Posterior vena cava (tissue), 2 donors: ENCODE data around the gene KEAP1. TPM values are rescaled to one million over a fixed set of nuclear protein-coding genes. Genes with fewer than 3 reads are reported as not detected.
A peak's percentile ranks its signal among the peaks of the same experiment; 100 is the strongest.
"Not testable (repeated sequence)": the region's sequence is repeated elsewhere in the genome, so short reads cannot be mapped to it uniquely, and the experiment has no call there.

ENCODE experiments used
- DNase-seq: peaks from one replicate; pipeline ENCODE4 v3.0.0-alpha.2; 2020; ENCODE audit warnings: low spot score
- intact Hi-C, 2 donors: fragments of 100-400 bp; cut with DNase I; formaldehyde crosslinking; loops; one replicate each; pipeline versions ENCODE4 v1.14.1 to v1.14.2; 2022 to 2023
- total RNA-seq, 2 donors: library from RNA; stranded (reverse); fragmentation: NEBNext Ultra II Directional; extraction: Animal tissue kit (Norgen Biotek cat#: 25700); gene quantifications; one replicate each; pipeline ENCODE4 v1.2.1, GENCODE V29; 2021
- donor health status: DM: yes; HTN: yes; CAD: no.
- donor health status: DM: yes; HTN: yes; CAD: no.

Gene KEAP1
- total RNA-seq, 2 donors from 2014 or later, result 37.4 to 48.1 TPM

DNA sequence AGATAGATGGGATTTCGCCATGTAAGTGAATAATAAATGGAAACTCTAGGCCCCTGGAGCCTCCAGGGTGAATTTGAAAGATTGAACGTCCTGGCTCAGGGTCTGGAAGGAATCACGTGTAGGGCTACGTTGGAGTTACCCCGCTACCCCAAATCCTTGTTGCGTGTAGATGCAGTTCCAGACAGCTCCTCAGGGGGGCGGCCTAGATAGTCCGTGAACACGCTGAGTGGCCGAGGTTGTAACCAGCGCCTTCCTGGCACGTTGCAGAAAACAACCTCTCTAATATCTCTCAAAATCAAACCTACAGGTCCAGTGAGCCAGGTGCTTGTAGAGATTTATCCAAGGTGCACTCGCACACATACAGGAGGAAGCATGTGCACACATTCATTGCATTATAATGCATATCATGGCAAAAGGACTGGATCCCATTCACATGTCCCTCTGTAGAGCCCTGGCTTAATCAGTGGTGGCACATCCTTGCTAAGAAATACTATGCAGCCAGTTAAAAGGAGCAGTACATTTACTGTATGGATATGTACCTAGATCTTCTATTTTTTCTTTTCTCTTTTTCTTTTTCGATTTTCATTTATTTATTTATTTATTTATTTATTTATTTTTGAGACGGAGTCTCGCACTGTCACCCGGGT lies 2.5 kb upstream of the KEAP1 start:
- DNase-seq, result peak; percentile 92
- intact Hi-C loops, result no loop called here

DNA sequence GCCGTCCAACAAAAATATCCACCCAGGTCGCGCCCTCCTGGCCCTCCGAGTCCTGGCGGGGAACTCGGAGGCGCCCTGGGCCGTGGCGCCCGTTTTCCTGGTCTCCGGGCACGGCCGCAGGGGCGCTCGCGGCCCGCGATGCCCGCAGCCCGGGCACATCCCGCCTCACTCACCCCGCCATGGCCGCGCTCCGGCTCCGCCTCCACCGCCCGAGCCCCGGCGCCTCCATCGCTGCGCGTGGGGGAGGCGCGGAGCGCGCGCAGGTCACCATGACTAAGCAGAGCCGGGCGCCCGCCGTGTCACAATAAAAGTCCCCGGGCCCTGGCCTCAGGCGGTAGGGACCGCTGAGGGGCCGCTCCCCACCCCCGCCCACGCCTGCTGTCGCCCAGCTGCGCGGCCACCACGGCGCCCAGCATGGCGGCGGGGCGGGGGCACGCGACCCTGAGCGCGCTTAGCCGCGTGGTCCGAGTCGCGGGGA lies 593 bp downstream of the KEAP1 start:
- DNase-seq, result peak; percentile 98
- intact Hi-C loops, result no loop called here

DNA sequence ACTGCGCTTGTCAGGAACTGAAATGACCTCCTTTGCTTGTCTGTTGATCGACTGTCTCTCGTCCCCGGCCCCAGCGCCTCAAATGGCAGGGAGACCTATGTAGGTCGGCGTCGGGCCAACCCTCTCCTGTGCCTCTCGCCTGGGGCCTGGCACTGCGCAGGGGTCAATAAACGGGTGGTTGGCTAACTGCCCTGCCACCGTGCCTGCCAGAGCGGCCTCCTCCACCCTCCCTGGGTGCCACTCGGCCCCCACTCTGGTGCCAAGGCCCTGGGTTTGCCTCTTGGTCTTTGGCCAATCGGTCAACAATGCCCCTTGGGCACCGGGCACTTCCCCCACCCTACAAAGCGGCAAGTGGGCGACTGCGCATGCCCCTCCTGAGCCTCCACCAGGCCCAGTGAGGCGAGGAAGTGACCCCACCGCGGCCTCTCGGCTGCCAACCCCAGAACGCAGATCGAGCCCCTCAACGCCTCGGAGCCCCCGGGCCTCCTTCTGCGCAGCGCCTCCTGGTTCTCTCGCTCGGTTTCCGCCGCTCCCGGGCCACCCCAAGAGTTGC lies 1.1 kb downstream of the KEAP1 start:
- peak; percentile 85 for DNase-seq
- intact Hi-C loops, result no loop called here

DNA sequence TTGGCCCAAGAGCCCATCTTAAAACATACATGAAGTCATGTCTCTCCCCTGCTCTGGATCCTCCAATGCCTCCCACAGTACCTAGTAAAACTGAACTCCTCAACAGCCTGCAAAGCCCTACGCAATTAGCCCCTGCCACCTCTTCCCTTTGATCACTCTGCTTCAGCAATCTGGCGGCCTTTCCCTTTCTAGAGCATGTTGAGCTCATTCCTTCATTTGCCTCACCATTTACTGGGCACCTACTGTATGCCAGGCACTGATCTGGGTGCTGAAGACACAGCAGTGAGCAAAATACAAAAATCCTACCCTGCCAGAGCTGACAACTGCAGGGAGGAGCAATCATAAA lies 2.9 kb downstream of the KEAP1 start:
- intact Hi-C loops, result no loop called here
- DNase-seq, result no peak

DNA sequence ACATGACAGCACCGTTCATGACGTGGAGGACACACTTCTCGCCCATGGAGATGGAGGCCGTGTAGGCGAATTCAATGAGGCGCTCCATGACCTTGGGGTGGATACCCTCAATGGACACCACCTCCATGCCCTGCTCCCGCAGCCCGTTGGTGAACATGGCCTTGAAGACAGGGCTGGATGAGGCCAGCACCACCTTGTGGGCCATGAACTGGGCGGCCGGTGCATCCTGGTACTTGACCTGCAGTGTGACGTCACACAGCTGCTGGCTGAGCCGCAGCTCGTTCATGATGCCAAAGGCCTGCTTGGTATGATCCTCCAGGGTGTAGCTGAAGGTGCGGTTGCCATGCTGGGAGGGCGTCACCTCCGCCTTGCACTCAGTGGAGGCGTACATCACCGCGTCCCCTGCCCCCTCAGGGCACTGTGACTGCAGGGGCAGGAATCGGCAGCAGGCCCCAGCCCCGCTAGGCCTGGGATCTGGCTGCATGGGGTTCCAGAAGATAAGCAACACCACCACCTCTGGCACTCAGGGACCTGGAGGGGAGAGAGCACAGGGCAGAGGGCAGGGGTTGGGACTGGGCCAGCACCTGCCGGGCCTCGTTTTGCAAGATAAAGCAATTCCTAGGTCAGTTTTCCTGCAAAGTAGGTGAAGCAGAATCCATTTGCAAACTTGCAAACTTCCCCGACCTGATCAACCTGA lies 3.5 kb downstream of the KEAP1 start:
- no peak for DNase-seq
- intact Hi-C loops, result no loop called here

DNA sequence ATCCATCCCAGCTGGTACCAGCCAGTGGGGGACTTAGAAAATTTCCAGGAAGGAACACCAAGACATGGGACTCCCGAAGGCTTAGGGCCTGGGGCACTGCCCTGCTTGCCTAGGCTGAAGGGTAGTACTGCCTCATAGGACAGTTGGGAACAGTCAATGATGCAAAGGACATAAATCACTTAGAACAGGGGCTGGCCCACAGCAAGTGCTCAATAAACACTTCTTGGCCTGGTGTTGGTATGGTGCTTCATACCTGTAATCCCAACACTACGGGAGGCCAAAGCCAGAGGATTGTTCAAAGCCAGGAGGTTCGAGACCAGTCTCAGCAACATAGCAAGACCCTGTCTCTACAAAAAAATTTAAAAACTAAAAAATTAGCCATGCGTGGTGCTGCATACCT lies 5.8 kb downstream of the KEAP1 start:
- intact Hi-C loops, result no loop called here
- no peak for DNase-seq

DNA sequence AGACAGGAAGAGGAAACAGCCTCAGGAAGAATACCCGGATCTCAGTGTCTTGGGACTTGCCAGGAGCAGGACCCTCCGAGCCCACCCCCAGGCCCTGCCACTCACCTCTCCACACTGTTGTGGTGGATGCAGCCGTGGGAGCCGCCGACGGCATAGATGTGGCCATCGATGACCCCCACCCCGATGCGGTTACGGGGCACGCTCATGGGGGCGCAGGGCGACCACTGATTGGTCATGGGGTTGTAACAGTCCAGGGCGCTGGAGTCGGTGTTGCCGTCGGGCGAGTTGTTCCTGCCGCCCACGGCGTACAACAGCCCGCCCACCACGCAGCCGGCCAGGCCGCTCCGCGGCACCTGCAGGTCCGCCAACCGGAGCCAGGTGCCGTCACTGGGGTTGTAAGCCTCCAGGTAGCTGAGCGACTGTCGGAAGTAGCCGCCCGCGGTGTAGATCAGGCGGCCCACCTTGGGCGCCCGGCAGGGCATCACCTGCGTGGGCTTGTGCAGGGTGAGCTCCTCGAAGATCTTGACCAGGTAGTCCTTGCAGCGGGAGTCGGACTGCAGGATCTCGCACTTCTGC lies 11.6 kb downstream of the KEAP1 start:
- intact Hi-C loops, result no loop called here
- DNase-seq, result no peak

DNA sequence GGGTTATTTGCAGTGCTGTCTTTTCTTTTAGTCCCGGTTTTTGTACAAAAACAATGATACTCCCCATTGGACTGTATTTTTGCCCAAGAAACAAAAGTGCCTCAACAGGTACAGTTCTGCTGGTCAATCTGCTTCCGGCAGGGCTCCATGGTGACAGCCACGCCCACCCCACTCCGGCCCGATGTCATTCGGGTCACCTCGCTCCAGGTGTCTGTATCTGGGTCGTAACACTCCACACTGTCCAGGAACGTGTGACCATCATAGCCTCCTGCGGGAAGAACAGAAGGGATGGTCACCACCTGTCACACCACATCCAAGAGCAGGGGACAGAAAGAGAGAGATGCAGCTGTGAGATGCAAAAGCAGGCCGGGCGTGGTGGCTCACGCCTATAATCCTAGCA lies 16.6 kb downstream of the KEAP1 start:
- DNase-seq, result no peak
- intact Hi-C loops, result no loop called here

DNA sequence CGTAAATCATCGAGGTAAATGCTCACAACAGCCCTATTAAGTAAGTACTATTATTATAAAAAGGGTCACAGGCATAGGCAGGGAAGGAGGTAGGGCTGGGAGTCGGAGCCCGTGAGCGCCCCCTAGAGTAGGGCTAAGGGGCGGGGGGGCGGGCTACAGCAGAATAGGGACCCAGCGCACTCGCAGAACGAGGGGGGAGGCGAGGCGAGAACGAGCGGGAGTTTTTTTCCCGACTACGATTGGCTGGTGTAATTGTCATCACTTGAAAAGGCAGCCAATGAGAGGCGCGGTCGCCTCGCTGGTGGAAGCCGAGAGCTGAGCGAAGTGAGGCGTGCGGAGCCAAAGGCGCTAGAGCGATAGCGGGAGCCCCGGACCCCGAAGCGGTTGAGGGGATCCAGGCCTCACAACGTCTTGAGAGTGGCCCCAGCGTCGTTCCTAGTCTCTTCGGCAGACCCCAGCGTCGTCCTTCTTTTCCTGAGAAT lies 24.2 kb downstream of the KEAP1 start:
- DNase-seq, result peak; percentile 96
- intact Hi-C loops, result no loop called here

DNA sequence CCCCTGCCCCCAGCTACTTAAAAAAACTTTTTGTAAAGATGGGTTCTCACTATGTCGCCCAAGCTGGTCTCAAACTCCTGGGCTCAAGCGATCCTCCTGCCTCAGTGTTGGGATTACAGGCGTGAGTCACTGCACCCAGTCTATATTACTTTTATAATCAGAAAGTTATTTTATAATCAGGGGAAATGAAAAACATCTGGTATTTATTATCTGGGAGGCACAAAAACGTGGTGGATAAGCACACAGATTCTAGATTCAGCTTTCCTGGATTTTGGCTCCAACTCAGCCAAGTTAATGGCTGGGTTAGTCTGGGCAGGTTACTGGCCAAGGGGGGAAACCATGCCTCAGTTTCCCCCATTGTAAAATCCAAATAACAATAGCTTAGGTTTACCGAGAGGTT lies 24.7 kb downstream of the KEAP1 start:
- no peak for DNase-seq
- intact Hi-C loops, result no loop called here

DNA sequence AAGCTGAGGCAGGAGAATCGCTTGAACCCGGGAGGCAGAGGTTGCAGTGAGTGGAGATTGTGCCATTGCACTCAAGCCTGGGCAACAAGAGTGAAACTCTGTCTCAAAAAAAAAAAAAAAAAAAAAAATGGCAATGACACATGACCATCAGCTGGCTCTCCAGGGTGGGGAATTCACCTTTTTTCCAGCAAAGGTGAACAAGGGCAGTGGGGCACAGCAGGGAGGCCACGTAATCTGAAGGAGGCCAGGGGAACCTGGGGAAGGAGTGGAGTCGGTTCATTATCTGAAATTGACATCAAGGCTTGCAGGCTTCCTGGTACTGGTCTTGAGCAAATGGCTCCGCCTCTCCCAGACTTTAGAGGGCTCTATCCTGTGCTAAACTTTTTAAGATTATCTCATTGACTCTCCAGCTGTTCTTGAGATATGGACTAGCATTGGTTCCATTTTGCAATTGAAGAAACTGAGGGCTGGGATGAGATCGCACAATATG lies 28.1 kb downstream of the KEAP1 start:
- intact Hi-C loops, result loop anchor here in 1 of 2 donors (5.0 kb wide), 1 partner anchor 782 kb away; no protein-coding TSS in a partner anchor
- no peak for DNase-seq

DNA sequence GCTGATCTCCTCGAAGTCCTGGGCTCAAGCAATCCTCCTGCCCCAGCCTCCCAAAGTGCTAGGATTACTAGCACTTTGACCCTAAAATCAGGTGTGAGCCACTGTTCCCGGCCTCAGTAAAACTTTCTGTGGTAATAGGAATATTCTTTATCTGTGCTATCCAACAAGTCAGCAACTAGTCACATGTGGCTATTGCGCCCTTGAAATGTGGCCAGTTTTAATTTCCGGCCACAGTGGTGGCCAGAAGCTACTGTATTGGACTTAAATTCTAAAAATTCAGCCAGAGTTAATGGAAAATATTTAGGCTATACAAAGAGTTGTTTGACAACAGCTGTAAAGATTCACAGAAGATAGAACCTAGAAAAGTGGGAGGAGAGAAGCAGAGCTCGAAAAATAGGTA lies 30.0 kb downstream of the KEAP1 start:
- intact Hi-C loops, result loop anchor here in 1 of 2 donors (5.0 kb wide), 1 partner anchor 784 kb away; no protein-coding TSS in a partner anchor
- no peak for DNase-seq

DNA sequence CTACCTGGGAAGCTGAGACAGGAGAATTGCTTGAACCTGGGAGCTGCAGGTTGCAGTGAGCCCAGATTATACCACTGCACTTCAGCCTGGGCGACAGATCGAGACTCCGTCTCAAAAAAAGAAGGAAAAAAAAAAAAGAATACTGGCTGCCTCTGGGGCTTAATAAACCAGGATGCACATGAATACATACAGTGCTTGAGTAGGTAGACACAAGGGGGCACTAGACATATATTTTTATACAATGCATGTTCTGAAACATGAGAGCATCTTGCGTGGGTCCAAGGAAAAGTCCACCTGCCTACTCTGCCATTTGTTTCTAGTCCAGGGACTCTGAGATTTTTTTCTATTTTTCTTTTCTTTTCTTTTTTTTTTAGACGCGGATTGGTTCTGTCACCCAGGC lies 31.2 kb downstream of the KEAP1 start:
- DNase-seq, result no peak
- intact Hi-C loops, result loop anchor here in 1 of 2 donors (5.0 kb wide), 1 partner anchor 785 kb away; no protein-coding TSS in a partner anchor

DNA sequence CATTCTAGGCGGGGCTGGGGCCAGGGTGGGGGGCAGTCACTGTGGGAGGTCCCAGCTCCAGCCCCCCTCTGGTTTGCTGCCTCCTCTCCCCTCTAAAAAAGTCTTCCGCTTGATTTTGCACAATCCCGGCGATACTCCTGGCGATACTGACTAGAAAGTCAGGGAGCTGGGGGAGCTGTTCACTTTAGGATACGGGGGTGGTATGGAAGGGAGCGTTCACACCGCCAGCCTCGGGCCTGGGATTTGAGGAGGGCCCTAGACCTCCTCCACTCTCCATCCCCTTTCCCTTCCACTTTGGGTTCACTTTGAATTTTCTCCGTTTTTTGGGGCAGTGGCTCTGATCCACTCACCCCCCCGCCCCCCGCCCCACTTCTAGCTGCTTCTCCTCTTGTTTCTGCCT lies 35.0 kb downstream of the KEAP1 start:
- no peak for DNase-seq
- intact Hi-C loops, result no loop called here

DNA sequence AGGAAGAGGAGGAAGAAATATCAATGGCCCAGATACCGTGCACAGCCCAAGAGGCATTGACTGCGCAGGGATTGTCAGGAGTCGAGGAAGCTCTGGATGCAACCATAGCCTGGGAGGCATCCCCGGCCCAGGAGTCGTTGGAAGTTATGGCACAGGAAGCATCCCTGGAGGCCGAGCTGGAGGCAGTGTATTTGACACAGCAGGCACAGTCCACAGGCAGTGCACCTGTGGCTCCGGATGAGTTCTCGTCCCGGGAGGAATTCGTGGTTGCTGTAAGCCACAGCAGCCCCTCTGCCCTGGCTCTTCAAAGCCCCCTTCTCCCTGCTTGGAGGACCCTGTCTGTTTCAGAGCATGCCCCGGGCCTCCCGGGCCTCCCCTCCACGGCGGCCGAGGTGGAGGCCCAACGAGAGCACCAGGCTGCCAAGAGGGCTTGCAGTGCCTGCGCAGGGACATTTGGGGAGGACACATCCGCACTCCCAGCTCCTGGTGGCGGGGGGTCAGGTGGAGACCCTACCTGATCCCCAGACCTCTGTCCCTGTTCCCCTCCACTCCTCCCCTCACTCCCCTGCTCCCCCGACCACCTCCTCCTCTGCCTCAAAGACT lies 36.0 kb downstream of the KEAP1 start:
- DNase-seq, result no peak
- intact Hi-C loops, result no loop called here

DNA sequence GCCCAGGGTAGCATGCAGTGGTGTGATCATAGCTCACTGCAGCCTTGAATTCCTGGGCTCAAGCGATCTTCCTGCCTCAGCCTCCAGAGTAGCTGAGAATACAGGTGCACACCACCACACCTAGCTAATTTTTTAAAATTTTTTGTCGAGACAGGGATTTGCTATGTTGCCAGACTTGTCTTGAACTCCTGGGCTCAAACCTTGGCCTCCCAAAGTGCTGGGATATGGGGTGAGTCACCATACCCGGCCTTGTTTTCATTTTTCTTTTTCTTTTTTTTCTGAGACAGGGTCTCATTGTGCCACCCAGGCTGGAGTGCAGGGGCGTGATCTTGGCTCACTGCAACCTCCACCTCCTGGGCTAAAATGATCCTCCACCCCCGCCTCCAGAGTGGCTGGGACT lies 38.7 kb downstream of the KEAP1 start:
- intact Hi-C loops, result no loop called here
- no peak for DNase-seq

DNA sequence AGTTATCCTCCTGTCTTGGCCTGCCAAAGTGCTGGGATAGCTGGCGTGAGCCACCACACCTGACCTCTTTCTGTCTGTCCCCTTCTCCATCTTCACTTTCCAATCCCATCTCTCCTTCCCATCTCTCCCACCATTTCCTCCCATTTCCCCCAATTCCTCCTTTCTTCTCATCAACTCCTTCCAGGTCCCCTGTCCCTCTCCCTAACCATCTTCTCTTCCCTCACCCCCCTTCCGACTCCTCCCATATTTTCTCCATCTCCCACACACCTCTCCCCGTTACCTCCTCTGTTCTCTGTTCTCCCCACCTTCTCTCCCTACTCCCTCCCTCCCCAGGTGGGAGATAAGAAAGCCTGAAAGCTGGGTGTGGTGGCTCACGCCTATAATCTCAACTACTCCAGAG lies 40.6 kb downstream of the KEAP1 start:
- intact Hi-C loops, result no loop called here
- no peak for DNase-seq

DNA sequence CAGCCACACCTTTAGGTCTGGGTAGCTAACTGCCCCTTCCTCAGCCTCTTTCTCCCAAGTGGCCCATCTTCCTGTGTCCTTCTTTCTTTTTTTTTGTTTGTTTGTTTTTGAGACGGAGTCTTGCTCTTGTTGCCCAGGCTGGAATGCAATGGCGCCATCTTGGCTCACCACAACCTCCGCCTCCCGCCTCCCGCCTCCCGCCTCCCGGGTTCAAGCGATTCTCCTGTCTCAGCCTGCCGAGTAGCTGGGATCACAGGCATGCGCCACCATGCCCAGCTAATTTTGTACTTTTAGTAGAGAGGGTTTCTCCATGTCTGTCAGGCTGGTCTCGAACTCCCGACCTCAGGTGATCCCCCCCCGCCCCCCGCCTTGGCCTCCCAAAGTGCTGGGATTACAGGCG lies 41.1 kb downstream of the KEAP1 start:
- DNase-seq, intact Hi-C loops: not testable (repeated sequence)

DNA sequence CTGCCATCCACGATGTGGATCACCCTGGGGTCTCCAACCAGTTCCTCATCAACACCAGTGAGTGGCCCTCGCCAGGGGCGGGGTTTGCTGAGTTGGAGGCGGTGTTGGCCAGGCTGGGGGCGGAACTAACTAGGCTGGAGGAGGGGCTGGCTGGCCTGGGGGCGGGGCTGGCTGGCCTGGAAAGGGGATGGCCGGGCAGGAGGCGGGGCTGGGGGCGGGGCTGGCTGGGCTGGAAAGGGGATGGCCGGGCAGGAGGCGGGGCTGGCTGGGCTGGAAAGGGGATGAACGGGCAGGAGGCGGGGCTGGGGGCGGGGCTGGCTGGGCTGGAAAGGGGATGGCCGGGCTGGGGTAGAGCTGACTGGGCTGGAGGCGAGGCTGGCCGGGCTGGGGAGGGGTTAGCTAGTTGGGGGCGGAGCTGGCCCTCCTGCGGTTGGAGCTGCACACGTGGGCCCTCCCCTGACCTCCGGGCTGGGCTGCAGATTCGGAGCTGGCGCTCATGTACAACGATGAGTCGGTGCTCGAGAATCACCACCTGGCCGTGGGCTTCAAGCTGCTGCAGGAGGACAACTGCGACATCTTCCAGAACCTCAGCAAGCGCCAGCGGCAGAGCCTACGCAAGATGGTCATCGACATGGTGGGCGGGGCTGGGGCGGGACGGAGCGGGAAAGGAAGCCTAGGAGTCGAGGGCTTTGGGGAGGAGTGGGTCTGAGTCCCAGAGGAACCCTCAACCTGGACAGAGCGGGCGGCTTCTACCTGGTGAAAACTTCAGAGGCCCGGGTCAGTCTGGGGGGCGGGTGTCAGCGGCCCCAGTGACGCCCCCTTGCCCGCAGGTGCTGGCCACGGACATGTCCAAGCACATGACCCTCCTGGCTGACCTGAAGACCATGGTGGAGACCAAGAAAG lies 41.9 kb downstream of the KEAP1 start:
- intact Hi-C loops, result no loop called here
- DNase-seq, result peak; percentile 98
